Right cardiac atrium (tissue), 5 donors: ENCODE measurements around the gene STAP1. TPM values are rescaled to one million over a fixed set of nuclear protein-coding genes. Genes with fewer than 3 reads are reported as not detected.
"Not testable (repeated sequence)": the region's sequence is repeated elsewhere in the genome, so short reads cannot be mapped to it uniquely, and the experiment has no call there.

Source experiments
- ATAC-seq, 2 donors: fragments of 200-7000 bp; cut with Tn5 transposase; one replicate each; pipeline versions ENCODE4 v1.8.0 to v1.9.1; 2020; ENCODE audit warnings: moderate library complexity in 2 of 2, mild to moderate bottlenecking in 1 of 2
- DNase-seq, 3 donors: peaks; one replicate each; pipeline ENCODE4 v3.0.0-alpha.2; 2020
- H3K27ac ChIP-seq: one replicate; pipeline ENCODE4 v1.5.1; 2013; ENCODE audit warnings: mild to moderate bottlenecking, low read length, control low read depth, moderate library complexity
- H3K27me3 ChIP-seq: one replicate; pipeline ENCODE4 v1.6.1; 2013; ENCODE audit not compliant: control insufficient read depth, insufficient read depth
- H3K4me1 ChIP-seq: one replicate; pipeline ENCODE4 v1.6.1; 2013; ENCODE audit warnings: low read length; ENCODE audit not compliant: control insufficient read depth, insufficient read depth
- H3K4me3 ChIP-seq: one replicate; pipeline ENCODE4 v1.5.1; 2013; ENCODE audit warnings: low read length, control low read depth
- H3K9me3 ChIP-seq: one replicate; pipeline ENCODE4 v1.6.1; 2013; ENCODE audit warnings: low read length; ENCODE audit not compliant: control insufficient read depth
- WGBS: extraction: QIAGEN DNeasy Blood & Tissue Kit; methylation state at CpG from one replicate; pipeline ENCODE4 v1.1.7; 2013; 5-methylcytosine and 5-hydroxymethylcytosine counted together
- intact Hi-C, 4 donors: fragments of 100-400 bp; cut with DNase I; formaldehyde crosslinking; loops; one replicate each; pipeline versions ENCODE4 v1.11.0 to v1.14.0; 2022 to 2023
- polyA plus RNA-seq: library from polyadenylated mRNA; stranded (reverse); fragments of 200-250 nt; gene quantifications from one replicate; pipeline ENCODE4 v1.2.3, GENCODE V29; 2013
- total RNA-seq, 4 donors: library from RNA; stranded (reverse); fragmentation: NEBNext Ultra II Directional; extraction: Animal tissue kit (Norgen Biotek cat#: 25700); gene quantifications; one replicate each; pipeline ENCODE4 v1.2.1, GENCODE V29; 2021
- donor health status: healthy with polysubstance abuse.
- donor health status: DM: no; HTN: yes; CAD: no.
- donor health status: DM: no; HTN: no; CAD: no.
- donor health status: DM: no; HTN: yes; CAD: no; lungs with severe emphysema.
- donor health status: DM: yes; HTN: yes; CAD: no.

The STAP1 gene
- total and polyA plus RNA-seq, 5 donors, result not detected

DNA sequence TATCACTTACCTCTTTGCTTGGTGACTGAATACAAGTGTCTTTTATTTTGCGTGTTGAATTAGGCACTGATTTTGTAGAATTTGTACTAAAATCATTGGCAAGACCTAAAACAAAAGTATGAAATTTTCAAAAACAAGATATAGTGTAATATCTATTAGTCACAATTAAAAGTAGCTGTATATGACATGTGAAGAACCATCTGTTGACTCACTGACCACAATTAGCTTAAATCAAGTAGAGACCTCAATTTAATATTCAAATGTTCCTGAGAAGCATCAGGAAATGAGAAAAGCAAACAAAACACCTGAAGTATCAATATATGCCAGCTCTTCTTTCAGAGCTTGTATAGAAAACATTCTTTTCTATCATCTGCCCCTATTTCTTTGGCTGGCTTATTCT, 18.7 kb upstream of the STAP1 start:
- Histone ChIP-seq H3K4me1 (no peaks in the 10 kb centered on the region), H3K9me3 (no peaks in the 10 kb centered on the region), H3K27ac (no peak overlapping the region), H3K27me3 (no peaks in the 10 kb centered on the region), H3K4me3 (no peak overlapping the region)
- DNase-seq (no peak), ATAC-seq (no peak)
- WGBS, result 97% methylated on average over 1 of the region's 1 CpG
- intact Hi-C loops, result no loop called here

DNA sequence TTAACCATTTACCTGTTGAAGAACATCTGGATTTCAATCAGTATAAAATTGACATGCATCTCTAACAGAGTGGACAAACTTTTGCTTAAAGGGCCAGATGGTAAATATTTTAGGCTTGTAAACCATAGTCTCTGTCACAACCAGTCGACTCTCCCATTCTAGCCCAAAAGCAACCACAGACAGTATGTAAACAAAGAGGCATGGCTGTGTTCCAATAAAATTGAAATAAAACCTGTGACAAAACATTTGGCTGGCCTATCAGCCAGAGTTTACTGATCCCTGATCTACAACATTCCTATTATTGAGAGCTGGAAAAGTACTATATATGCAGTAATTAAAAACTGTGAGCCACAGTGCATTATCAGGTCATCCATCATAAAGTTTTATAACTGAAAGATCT, 16.5 kb upstream of the STAP1 start:
- 71% methylated on average over 1 of the region's 1 CpG for WGBS

DNA sequence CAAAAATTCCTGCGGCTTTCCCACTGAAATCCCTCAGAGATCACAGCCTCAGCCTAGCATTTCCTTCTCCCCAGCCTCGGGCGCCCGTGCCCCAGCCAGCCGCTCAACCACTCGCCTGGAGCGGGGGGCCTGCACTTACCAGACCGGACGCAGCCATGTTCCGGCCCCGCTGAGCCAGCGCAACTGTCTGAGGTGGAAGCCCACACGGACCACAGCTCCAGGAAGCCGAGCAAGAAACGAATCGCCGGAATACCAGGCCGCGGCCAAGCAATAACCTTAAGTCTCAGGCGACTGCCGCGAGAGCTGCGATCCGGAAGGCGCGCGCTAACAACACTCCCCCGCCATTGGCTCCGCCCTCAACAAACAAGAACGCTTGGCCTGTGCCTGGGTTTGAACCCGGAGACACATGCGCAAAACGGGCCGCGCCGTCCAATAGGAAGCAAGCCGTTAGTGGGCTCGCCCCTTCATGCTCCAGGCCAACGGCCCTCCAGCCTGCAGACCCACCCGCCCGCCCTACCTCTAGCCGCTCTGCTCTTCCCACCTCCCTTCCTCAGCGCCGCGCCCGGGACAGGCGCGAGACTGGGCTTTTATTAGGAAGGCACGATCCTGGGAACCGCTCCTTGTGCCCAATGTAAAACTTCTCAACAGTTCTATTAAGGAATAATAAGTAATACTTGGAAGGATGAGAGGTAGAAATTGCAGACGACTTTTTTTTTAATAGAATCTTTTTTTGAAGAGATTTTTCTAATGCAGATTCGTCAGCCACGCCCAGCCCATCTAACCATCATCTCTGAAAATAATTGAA, 13.1 kb upstream of the STAP1 start, which contains the start of gene CENPC:
CENPC (minus strand) TSS at position 305 of the 805 bp plus-strand sequence; CDS start at position 157, 148 bp downstream.
- intact Hi-C loops, result no loop called here
- peak; percentile 100 for ATAC-seq

More for the DNA sequence above, 16.5 kb upstream of the STAP1 start:
- no peak overlapping the region for H3K27ac ChIP-seq
- no peaks in the 10 kb centered on the region for H3K9me3 ChIP-seq
- H3K4me3 ChIP-seq, result no peak overlapping the region
- DNase-seq (no peak), ATAC-seq (no peak)
- intact Hi-C loops, result no loop called here
- H3K27me3 ChIP-seq, result no peaks in the 10 kb centered on the region
- H3K4me1 ChIP-seq, result no peaks in the 10 kb centered on the region

GRCh38 chr4:67546004-67546356, 12.5 kb upstream of the STAP1 start:
- H3K9me3 ChIP-seq, result no peaks in the 10 kb centered on the region
- H3K27ac ChIP-seq, result no peak overlapping the region
- ATAC-seq (no peak), DNase-seq (no peak)
- no peaks in the 10 kb centered on the region for H3K27me3 ChIP-seq
- WGBS, result 41% methylated on average over 4 of the region's 4 CpGs
- no peaks in the 10 kb centered on the region for H3K4me1 ChIP-seq
- H3K4me3 ChIP-seq, result peak overlapping the region; percentile 88
- intact Hi-C loops, result no loop called here

More for the DNA sequence above, 13.1 kb upstream of the STAP1 start, which contains the start of gene CENPC:
- Histone ChIP-seq H3K9me3 (no peaks in the 10 kb centered on the region), H3K27me3 (no peaks in the 10 kb centered on the region), H3K4me3 (peak within 1 kb of the TSS; percentile 88), H3K4me1 (no peaks in the 10 kb centered on the region), H3K27ac (peak within 1 kb of the TSS; percentile 98)
- peak; percentile 98 to 99 (median 98) for DNase-seq
- under 1% methylated on average over 53 of the region's 53 CpGs for WGBS

- no peak overlapping the region for H3K27ac ChIP-seq
- no peaks in the 10 kb centered on the region for H3K9me3 ChIP-seq
- ATAC-seq, result no peak
- H3K4me3 ChIP-seq, result no peak overlapping the region
- DNase-seq, result no peak
- WGBS, result 59% methylated on average over 4 of the region's 4 CpGs
- no peaks in the 10 kb centered on the region for H3K27me3 ChIP-seq
- intact Hi-C loops, result no loop called here
- no peaks in the 10 kb centered on the region for H3K4me1 ChIP-seq
These were observed 11.6 kb upstream of the STAP1 start for GRCh38 chr4:67546971-67547370.

GRCh38 chr4:67549123-67549522, 9.4 kb upstream of the STAP1 start:
- WGBS, result 21% methylated on average over 1 of the region's 1 CpG
- no peak for ATAC-seq
- H3K9me3 ChIP-seq, result no peaks in the 10 kb centered on the region
- no peak overlapping the region for H3K4me3 ChIP-seq
- no peaks in the 10 kb centered on the region for H3K27me3 ChIP-seq
- H3K27ac ChIP-seq, result no peak overlapping the region
- intact Hi-C loops, result no loop called here
- DNase-seq, result no peak
- H3K4me1 ChIP-seq, result no peaks in the 10 kb centered on the region

DNA sequence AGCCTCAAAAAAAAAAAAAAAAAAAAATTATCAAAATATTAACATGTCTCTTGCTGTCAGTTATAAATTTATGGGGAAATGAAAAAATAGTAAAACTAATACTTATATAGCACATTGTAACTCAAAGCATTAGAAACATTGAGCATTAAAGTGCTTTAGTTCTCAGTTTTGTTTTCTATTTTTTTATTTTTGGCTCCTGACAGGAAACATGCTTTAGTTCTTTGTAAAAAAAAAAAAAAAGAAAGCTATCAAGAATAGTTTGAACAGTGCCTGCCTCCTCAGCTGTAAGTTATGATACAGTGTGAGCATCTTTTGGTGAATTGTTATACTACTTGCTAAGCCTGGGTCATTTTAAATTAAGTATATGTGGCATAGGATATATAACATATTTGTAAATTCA, 8.1 kb upstream of the STAP1 start:
- intact Hi-C loops, result no loop called here

DNA sequence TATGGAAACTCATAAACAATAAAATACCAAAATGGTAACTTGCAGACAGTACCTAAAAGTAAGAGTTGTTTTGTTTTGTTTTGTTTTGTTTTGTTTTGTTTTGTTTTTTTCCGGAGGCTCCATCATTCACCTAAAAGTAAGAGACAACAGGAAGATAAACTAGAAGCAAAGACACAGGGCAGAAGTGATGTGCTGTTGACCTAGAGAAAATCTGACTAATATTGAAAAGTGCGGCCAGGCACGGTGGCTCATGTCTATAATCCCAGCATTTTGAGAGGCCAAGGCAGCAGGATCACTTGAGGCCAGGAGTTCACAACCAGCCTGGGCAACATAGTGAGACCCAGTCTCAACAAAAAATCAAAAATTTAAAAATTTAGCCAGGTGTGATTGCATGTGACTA, 7.7 kb upstream of the STAP1 start:
- Histone ChIP-seq H3K4me1 (no peaks in the 10 kb centered on the region), H3K4me3 (no peak overlapping the region), H3K27ac (no peak overlapping the region), H3K9me3 (no peaks in the 10 kb centered on the region), H3K27me3 (no peaks in the 10 kb centered on the region)
- ATAC-seq (no peak), DNase-seq (no peak)
- WGBS, result 94% methylated on average over 3 of the region's 3 CpGs
- intact Hi-C loops, result no loop called here

More for the DNA sequence above, 8.1 kb upstream of the STAP1 start:
- DNase-seq, result no peak
- H3K27me3 ChIP-seq, result no peaks in the 10 kb centered on the region
- H3K4me1 ChIP-seq, result no peaks in the 10 kb centered on the region
- H3K27ac ChIP-seq, result no peak overlapping the region
- no peaks in the 10 kb centered on the region for H3K9me3 ChIP-seq
- no peak for ATAC-seq
- no peak overlapping the region for H3K4me3 ChIP-seq

GRCh38 chr4:67552146-67552792, 6.3 kb upstream of the STAP1 start:
- H3K27me3 ChIP-seq, ATAC-seq, H3K27ac ChIP-seq, H3K4me1 ChIP-seq, H3K4me3 ChIP-seq, intact Hi-C loops, H3K9me3 ChIP-seq, DNase-seq: not testable (repeated sequence)
- WGBS, result 57% methylated on average over 4 of the region's 4 CpGs

GRCh38 chr4:67554096-67554495, 4.4 kb upstream of the STAP1 start:
- intact Hi-C loops, result no loop called here
- WGBS, result 93% methylated on average over 3 of the region's 3 CpGs
- no peak overlapping the region for H3K27ac ChIP-seq

DNA sequence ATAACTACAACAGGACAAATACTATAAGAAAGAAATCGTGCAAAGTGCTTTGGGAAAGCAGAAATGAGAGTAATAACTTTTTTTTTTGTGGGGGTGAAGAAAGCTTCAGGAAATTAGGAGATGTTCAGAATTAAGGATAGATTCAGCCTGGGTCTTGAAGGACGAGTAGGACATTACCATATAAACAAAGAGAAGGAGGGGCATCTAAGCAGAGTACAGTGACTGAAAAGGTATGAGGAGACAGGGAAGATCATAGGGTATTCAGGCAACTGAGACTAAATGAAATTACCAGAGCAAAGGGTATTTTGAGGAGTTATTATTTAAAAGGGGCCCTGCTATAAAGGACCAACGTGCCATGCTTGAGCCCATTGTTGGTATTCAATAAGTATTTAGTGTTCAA, 3.1 kb upstream of the STAP1 start:
- no peaks in the 10 kb centered on the region for H3K27me3 ChIP-seq
- no peak overlapping the region for H3K27ac ChIP-seq
- H3K4me3 ChIP-seq, result no peak overlapping the region
- WGBS, result 79% methylated on average over 3 of the region's 3 CpGs
- DNase-seq (no peak), ATAC-seq (no peak)
- intact Hi-C loops, result no loop called here
- H3K9me3 ChIP-seq, result no peaks in the 10 kb centered on the region
- H3K4me1 ChIP-seq, result no peaks in the 10 kb centered on the region

More at GRCh38 chr4:67554096-67554495, 4.4 kb upstream of the STAP1 start:
- DNase-seq (no peak), ATAC-seq (no peak)
- Histone ChIP-seq H3K4me3 (no peak overlapping the region), H3K27me3 (no peaks in the 10 kb centered on the region), H3K9me3 (no peaks in the 10 kb centered on the region), H3K4me1 (no peaks in the 10 kb centered on the region)
